Astrocyte of the cerebellum (primary cell): Measurements from ENCODE around the gene TCF3.

ENCODE experiments used
- DNase-seq: peaks from one replicate; pipeline ENCODE4 v3.0.0-alpha.2; 2011; ENCODE audit warnings: low read depth
- H3K4me3 ChIP-seq: 2 replicates; pipeline ENCODE4 v1.5.1; 2011; ENCODE audit warnings: mild to moderate bottlenecking, low read depth, low read length, moderate library complexity
- CTCF ChIP-seq: IDR thresholded peaks from 2 replicates; pipeline ENCODE4 v1.5.1; 2012; ENCODE audit warnings: low read length, low read depth, moderate library complexity, mild to moderate bottlenecking; ENCODE audit errors: missing control alignments
- in situ Hi-C: cut with HindIII; loops from 2 replicates; pipeline ENCODE4 v1.10.0; 2017; ENCODE audit warnings: low sequenced_read_pairs

TCF3 gene

DNA sequence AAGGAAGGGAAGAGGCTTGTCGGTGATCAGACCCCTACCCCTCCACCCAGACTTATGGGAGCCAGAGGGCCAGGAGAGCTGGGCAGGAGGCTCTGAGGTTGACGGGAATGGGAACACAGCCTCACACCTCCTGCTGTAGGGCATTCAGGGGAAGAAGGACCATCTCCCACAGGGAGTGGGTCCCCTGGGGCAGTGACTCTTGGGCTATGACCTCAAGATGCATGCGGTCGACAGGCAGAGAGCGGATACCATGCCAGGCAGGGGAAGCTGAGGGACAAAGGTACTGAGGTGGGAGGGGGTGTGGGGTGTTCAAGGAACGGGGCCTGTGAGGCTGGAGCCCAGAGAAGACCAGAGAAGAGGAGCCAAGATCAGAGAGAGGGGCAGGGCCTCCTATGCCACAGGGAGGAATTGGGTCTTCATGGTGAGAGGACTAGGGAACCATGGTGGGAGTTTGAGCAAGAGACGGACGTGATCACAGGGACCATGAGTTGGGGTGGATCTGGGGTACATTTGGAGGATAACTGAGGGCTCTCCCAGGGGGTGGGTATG, 4.6 kb upstream of the TCF3 start:
- no peak overlapping the region for H3K4me3 ChIP-seq
- in situ Hi-C loops = no loop called here
- TF ChIP-seq CTCF = no peak
- DNase-seq = no peak

GRCh38 chr19:1655987-1656608, 3.7 kb upstream of the TCF3 start:
- in situ Hi-C loops = no loop called here
- H3K4me3 ChIP-seq = no peak overlapping the region
- DNase-seq = no peak
- no peak for TF ChIP-seq CTCF

GRCh38 chr19:1655131-1655981, 2.9 kb upstream of the TCF3 start:
- no peak for DNase-seq
- TF ChIP-seq CTCF = no peak
- in situ Hi-C loops = no loop called here
- H3K4me3 ChIP-seq = no peak overlapping the region

DNA sequence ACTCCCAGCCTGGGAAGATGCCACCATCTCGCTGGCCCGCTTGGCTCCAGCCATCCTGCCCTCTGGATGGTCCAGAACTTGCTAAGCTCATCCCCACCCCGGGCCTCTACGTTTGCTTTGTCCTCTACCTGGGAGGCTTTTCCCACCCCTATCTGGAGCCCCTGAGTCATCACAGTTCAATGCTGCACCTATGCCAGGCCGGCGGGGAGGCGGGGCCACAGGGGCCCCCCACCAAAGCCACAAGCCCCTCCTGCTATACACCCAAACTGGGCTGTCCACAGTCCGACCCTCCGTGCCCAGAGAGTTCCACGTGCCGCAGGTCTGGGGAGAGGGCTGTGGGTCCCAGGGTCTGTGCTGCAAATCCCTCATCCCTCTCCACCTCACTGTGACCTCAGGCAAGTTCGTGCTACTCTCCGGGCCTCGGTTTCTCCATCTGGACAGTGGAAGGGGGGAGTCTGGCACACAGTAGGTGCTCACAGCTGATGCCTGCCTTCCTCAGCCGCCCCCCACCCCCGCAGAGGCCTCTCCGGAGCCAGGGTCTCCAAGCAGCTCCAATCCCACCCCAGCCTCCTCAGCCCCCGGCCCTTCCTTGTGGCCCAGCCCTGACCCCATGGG, 1.9 kb upstream of the TCF3 start:
- DNase-seq = no peak
- no peak overlapping the region for H3K4me3 ChIP-seq
- TF ChIP-seq CTCF = no peak
- in situ Hi-C loops = no loop called here

DNA sequence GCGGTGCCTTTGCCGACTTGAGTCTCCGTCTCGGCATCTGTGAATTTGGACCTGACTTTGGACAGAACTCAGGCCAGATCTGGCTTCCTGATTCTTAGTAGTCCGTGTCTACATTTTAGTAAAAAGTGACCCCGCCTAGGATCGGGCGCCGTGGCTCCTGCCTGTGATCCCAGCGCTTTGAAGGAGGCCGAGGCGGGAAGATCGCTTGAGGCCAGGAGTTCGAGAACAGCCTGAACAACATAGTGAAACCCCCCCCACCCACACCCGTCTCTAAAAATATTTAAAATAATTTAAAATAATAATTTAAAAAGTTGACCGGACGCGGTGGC, 849 bp upstream of the TCF3 start:
- peak overlapping the region; percentile 55 for H3K4me3 ChIP-seq
- no peak for TF ChIP-seq CTCF

DNA sequence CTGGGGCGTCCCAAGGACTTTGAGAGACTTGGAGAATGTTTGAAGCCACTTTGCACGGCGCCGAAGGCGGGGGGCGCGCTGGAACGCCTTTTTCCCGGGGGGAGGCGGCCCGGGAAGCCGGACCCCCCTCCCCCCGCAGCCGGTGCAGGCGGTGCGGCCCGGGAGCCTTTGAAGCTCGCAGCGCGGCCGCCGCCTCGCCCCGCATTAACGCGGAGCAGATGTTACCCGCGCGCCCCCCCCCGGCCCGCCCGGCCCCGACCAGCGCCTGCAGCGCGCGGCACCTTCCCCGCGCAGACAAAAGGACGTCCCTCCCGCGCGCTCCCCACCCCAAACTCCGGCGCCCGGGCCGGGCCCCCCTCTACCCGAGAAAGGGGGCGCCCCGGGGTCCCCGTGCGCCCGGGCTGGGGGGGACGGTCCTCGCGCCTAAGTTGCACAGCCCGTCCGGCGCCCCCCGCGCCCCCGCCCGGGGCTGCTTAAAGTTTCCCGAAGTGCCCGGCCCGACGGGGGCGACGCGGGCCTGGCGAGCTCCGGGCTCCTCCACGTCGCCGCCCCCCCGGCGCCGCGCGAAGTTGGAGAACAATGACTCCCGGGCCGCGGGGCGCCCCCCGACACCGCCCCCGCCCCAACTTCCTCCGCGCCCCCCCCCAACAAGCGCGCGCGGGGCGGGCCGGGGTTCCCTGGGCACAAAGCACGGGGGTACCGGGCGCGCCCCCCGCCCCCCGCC, 685 bp downstream of the TCF3 start:
- peak overlapping the region; percentile 74 for H3K4me3 ChIP-seq
- DNase-seq = no peak
- in situ Hi-C loops = no loop called here
- TF ChIP-seq CTCF = no peak

More for the DNA sequence above, 849 bp upstream of the TCF3 start:
- in situ Hi-C loops = no loop called here
- no peak for DNase-seq
